HG02798 (cell line): ENCODE data around the gene SLC16A11.
"Not testable (repeated sequence)": the region's sequence is repeated elsewhere in the genome, so short reads cannot be mapped to it uniquely, and the experiment has no call there.

ENCODE experiments used
- ATAC-seq: cut with Tn5 transposase; IDR thresholded peaks from one replicate; pipeline ENCODE4 v1.9.1; 2021; ENCODE audit warnings: mild to moderate bottlenecking; ENCODE audit not compliant: unreplicated experiment, poor library complexity

SLC16A11 gene

DNA sequence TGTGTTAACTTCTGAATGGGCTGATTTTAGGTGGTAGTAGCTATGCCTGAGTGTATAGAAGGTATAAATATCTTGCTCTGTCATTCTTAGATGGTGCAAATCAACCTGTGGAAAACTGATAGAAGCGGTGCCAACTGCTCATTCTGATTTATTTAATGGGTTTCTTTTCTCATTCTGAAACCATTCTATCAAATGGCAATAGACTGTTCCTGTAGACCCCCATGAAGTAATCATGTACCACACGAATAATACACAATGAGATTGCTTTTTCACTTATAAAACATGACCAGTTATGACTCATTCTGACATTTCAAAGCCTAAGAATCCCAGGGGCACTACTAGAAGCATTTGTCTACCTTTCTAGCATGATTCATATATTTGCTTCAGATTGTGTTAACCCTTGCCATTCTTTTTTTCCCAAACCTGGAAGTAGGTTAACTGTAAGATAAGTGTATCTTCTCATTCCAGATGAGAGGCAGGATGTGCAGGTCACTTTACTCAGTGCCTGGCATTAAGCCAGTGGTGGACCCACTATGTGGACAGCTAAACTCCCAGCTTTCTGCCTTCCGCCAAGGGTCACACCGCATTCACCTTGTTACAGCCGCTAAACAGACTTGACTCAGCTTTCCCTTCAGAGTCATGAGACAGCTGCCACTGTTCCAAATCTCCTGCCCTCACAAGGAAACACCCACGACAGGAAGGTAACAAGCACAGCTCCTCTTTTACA is 16.4 kb upstream of the SLC16A11 start:
- ATAC-seq: no peak

DNA sequence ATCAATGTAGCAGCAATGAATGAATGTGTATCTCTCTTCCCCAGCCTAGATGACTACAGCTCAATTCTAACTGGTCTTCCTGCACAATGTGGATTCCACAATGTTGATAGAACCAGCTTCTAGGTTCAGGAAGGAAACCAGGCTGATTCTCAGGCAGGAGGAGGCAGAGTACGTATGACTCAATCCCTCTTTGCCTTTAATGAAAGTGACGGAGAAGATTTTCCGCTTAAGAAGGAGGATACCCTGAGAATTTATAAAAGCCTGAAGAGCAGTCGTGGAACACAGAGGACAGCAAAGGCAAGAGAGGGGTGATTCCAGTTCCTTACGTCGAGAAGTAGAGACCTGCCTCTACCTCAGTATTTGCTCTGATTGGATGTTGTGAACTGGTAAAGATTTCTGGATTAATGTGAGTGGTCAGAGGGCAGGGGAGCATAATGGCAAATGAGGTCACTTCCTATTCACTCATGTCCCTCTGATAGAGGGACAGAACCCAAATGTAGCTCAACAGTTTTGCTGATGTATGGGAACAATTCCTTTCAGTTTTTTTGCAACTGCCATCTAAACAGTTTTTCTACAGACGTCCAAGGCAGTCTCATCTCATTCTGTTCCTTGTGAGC is 15.0 kb upstream of the SLC16A11 start:
- no peak for ATAC-seq

DNA sequence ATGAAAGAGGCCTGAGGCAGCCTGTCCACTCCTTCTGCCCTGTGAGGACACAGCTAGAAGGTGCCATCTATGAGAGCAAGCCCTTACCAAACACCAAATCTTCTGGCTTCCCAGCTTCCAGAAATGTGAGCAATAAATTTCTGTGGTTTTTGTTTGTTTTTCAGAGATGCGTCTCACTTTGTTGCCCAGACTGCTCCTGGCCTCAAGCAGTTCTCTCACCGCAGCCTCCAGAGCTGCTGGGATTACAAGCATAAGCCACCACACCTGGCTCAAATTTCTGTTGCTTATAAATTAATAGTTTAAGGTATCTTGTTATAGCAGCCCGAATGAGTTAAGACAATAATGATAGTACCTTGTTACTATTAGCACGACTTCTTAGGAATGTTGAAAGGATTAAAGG is 12.5 kb upstream of the SLC16A11 start:
- ATAC-seq: no peak

DNA sequence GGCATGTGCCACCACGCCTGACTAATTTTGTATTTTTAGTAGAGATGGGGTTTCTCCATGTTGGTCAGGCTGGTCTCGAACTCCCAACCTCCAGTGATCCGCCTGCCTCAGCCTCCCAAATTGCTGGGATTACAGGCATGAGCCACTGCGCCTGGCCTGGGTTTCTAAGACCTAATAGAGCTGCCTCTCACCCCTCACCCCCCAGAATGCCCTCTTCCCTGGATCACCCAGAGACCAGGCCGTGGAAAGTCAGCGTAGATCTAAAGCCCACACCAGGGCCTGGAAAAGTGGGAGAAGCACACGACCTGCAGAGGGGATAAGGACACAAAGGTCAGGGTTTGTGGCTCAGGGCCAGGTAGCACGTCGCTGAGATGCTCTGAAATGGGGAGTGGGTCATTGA is 6.7 kb upstream of the SLC16A11 start:
- not testable (repeated sequence) for ATAC-seq

DNA sequence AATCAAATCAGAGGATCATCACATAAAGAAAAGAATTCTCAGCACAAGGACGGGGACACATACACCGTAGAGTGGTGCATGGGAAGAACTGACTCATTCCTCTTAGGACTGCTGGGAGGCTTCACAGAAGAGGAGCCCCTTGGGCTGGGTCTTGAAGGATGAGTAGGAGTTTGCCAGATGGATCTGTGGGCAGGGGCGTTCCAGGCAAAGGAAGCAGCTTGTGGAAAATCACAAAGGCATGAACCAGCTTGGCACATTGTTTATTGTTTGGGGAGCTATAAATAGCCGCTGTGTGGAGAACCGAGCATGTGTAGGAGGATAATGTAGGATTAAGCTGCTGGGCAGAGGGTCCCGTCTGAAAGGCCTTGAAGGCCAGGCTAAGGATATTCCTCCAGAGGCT is 5.1 kb upstream of the SLC16A11 start:
- no peak for ATAC-seq

DNA sequence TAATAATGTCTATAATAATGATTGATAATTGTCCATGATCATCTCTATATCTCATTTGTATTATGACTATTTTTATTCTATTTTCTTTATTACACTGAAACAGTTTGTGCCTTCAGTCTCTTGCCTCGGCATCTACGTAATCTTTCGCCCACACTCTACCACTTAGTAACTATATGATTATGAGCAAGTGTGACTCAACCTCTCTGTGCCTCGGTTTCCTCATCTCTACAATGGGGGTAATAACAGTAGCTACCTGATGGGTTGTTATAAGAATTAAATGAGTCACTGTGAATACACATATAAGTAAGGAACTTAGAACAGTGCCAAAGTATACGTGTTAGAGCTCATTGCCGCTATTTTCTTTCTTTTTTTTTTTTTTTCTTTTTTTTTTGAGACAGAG is 3.7 kb upstream of the SLC16A11 start:
- ATAC-seq: no peak

GRCh38 chr17:7046725-7047397 is 3.0 kb upstream of the SLC16A11 start:
- ATAC-seq: not testable (repeated sequence)

GRCh38 chr17:7046127-7046724 is 2.3 kb upstream of the SLC16A11 start:
- ATAC-seq: no peak

DNA sequence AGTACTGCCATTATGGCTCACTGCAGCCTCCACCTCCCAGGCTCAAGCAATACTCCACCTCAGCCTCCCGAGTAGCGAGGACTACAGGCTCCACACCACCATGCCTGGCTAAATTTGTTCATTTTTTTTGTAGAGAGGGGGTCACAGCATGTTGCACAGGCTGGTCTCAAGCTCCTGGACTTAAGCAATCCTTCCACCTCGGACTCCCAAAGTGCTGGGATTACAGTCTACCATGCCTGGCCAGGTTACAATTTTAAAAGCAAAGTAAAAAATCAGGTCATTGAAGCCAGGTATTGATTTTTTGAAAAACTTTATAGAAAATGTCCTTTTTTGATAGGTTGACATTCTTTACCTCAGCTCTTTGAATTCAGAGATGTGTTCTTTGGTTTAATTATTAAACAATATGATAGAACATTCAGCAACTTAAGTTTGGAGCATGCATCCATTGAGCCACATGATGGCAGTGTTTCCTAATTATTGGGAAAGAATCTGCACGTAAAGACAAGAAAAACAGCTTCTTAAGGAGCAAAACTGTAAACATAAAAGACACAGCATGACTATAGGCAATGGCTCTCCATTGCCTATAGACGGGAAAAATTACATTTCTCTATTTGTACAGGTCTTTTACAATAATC is 1.7 kb upstream of the SLC16A11 start:
- ATAC-seq: no peak

DNA sequence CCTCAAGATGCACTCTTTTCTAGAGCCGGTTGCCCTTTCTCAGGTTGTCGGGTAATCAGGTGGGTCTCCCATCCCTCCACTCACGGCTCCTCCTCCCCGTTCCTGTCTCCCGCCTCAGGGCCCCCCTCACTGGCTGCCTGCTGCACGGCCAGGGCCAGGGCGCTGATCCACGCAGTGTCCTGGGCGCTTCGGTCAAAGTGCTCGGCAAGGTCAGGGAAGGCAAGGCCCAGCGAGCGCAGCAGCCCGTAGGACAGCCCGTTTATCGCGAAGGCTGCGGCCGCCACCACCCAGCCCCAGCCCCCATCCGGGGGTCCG is 753 bp downstream of the SLC16A11 start:
- no peak for ATAC-seq

DNA sequence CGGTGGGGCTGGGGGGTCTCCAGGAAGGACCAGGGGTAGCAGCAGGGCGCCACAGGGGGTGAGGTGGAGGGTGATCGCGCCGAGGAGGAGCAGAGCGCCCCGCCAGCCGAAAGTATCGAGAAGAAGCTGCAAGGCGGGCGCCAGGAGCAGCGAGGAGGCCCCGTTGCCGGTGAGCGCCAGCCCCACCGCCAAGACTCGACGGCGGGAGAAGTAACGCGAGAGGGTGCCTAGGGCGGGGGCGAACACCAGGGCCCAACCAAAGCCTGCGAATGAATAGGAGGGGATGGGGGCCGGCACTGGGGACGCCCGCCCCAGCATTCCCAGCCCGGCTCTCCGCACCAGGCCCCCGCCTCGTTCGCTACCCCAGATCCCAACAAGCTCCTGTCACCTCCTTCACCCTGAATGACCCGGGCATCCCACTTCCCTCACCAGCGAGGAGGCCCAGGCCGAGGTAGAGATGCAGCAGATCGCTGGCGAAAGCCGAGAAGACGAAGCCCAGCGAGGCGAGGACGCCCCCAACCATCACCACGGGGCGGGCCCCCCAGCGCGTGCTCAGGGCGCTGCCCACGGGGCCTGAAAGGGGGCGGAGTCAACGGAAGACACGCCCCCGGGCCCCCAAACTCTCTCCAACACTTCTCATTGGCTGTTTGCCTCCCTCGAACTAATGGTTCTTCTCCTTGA is 1.3 kb downstream of the SLC16A11 start:
- no peak for ATAC-seq

GRCh38 chr17:7041607-7042500 is 2.0 kb downstream of the SLC16A11 start:
- ATAC-seq: no peak

- no peak for ATAC-seq
Measured at GRCh38 chr17:7039832-7040231, 4.1 kb downstream of the SLC16A11 start.

- no peak for ATAC-seq
Measured at GRCh38 chr17:7038025-7038862, 5.6 kb downstream of the SLC16A11 start.

GRCh38 chr17:7035591-7036368 is 8.1 kb downstream of the SLC16A11 start, which contains the start of gene SLC16A13:
Gene SLC16A13 (plus strand): TSS chr17:7036015. CDS start chr17:7036383, 368 bp downstream.
- peak; percentile 96 for ATAC-seq

GRCh38 chr17:7034955-7035590 is 8.8 kb downstream of the SLC16A11 start:
- no peak for ATAC-seq

DNA sequence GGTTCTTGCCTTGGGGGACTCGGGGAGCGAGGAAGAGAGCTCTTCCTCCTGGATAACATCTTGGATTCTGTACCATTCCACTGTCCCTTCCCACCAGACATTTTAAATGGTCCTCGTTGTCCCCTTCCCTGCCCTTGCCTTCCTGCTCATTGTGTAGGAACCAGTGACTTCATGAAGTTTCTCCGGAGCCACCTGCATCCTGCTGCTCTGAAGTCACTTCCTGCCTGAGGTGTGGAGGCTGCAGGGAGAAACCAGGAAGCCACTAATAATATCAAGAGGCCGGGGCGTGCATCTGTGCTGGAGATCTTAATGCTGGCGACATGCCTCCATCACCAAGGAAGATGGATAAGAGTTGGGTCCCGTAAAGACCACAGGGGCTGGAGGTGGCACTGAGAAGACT is 14.2 kb downstream of the SLC16A11 start:
- no peak for ATAC-seq
